Glutamatergic neuron (in vitro differentiated cells): ENCODE data around the gene SIX1. TPM values are rescaled to one million over a fixed set of nuclear protein-coding genes. Genes with fewer than 3 reads are reported as not detected.

Experiments used
- DNase-seq: peaks from one replicate; pipeline ENCODE4 v3.0.0; 2022
- H3K27ac Mint-ChIP-seq: one replicate; pipeline ENCODE4 v1.8.0; 2020; ENCODE audit warnings: mild to moderate bottlenecking, mixed read lengths, inconsistent platforms; ENCODE audit not compliant: unreplicated experiment
- H3K27me3 Mint-ChIP-seq: one replicate; pipeline ENCODE4 v1.8.0; 2020; ENCODE audit warnings: mild to moderate bottlenecking, moderate library complexity, mixed read lengths, inconsistent platforms; ENCODE audit not compliant: unreplicated experiment
- H3K36me3 Mint-ChIP-seq: one replicate; pipeline ENCODE4 v1.8.0; 2020; ENCODE audit warnings: mild to moderate bottlenecking, mixed read lengths, inconsistent platforms; ENCODE audit not compliant: unreplicated experiment
- H3K4me1 Mint-ChIP-seq: one replicate; pipeline ENCODE4 v1.8.0; 2020; ENCODE audit warnings: mild to moderate bottlenecking, low read depth, mixed read lengths, inconsistent platforms; ENCODE audit not compliant: unreplicated experiment
- H3K4me3 Mint-ChIP-seq: one replicate; pipeline ENCODE4 v1.8.0; 2020; ENCODE audit warnings: mild to moderate bottlenecking, mixed read lengths, inconsistent platforms; ENCODE audit not compliant: unreplicated experiment
- H3K9me3 Mint-ChIP-seq: one replicate; pipeline ENCODE4 v1.8.0; 2020; ENCODE audit warnings: mild to moderate bottlenecking, moderate library complexity, mixed read lengths, inconsistent platforms; ENCODE audit not compliant: unreplicated experiment
- CTCF ChIP-seq: fragments of 200-600 bp; sonication (generic); IDR thresholded peaks from one replicate; pipeline ENCODE4 v1.5.0; 2021; ENCODE audit not compliant: partially characterized antibody, unreplicated experiment
- total RNA-seq: library from RNA; stranded (reverse); fragmentation: NEBNext Ultra II Directional; extraction: Animal tissue kit (Norgen Biotek cat#: 25700); gene quantifications from one replicate; pipeline ENCODE4 v1.2.1, GENCODE V29; 2021; ENCODE audit not compliant: unreplicated experiment

SIX1 gene
- total RNA-seq, 1 donor from 2014 or later, result 79.6 TPM

- no peak for DNase-seq
- Mint-ChIP-seq H3K27ac (no peak overlapping the region), H3K4me3 (peak overlapping the region; percentile 95), H3K27me3 (peaks cover 51% of the 10 kb centered on the region), H3K36me3 (peaks cover 23% of the 10 kb centered on the region), H3K4me1 (peaks cover 46% of the 10 kb centered on the region), H3K9me3 (peaks cover 44% of the 10 kb centered on the region)
- no peak for TF ChIP-seq CTCF
Measured at GRCh38 chr14:60643141-60643462, 6.2 kb downstream of the SIX1 start.

- peaks cover 48% of the 10 kb centered on the region for H3K4me1 Mint-ChIP-seq
- H3K9me3 Mint-ChIP-seq, result peaks cover 40% of the 10 kb centered on the region
- H3K27me3 Mint-ChIP-seq, result peaks cover 47% of the 10 kb centered on the region
- H3K36me3 Mint-ChIP-seq, result peaks cover 23% of the 10 kb centered on the region
- H3K4me3 Mint-ChIP-seq, result peak overlapping the region; percentile 95
- DNase-seq, result peak; percentile 60
- TF ChIP-seq CTCF, result no peak
- H3K27ac Mint-ChIP-seq, result no peak overlapping the region
Measured at GRCh38 chr14:60642270-60643140, 6.8 kb downstream of the SIX1 start.

GRCh38 chr14:60641742-60642269 lies 7.5 kb downstream of the SIX1 start:
- peaks cover 35% of the 10 kb centered on the region for H3K9me3 Mint-ChIP-seq

GRCh38 chr14:60640859-60641741 lies 8.2 kb downstream of the SIX1 start:
- no peak for TF ChIP-seq CTCF

More at GRCh38 chr14:60641742-60642269, 7.5 kb downstream of the SIX1 start:
- H3K36me3 Mint-ChIP-seq, result peaks cover 23% of the 10 kb centered on the region
- DNase-seq, result no peak
- H3K4me3 Mint-ChIP-seq, result peak overlapping the region; percentile 82
- peak overlapping the region; percentile 33 for H3K27ac Mint-ChIP-seq
- H3K27me3 Mint-ChIP-seq, result peaks cover 43% of the 10 kb centered on the region
- peaks cover 48% of the 10 kb centered on the region for H3K4me1 Mint-ChIP-seq
- TF ChIP-seq CTCF, result no peak

More at GRCh38 chr14:60640859-60641741, 8.2 kb downstream of the SIX1 start:
- Mint-ChIP-seq H3K4me3 (peak overlapping the region; percentile 82), H3K27ac (peak overlapping the region; percentile 17), H3K36me3 (peaks cover 23% of the 10 kb centered on the region), H3K4me1 (peaks cover 50% of the 10 kb centered on the region), H3K27me3 (peaks cover 36% of the 10 kb centered on the region), H3K9me3 (peaks cover 28% of the 10 kb centered on the region)
- DNase-seq, result no peak
